ENCODE data around the gene KRTAP5-5.

DNA sequence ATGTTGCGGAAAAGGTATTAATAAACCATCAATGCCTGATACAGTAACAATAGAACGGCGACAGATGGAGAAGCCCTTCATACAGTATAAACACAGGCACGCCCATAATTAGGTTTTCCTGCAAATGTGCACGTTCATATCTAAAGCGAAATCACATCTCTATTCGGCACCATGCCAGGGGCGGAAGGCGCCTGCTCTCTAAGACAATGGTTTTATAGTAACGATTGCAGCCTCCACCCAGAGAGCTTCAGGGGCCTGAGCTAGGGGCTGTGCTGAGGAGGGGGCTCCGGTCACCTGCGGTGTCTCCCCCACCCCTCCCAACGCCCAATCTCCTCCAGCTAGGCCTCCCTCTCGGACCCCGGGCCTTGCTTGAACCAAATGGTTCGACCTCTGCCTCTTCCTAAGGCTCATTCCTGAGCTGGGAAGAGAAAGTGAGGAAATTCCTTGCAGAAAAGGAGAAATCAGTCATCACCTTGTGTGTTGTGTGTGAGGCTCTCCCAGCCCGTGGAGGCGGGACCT, 9.6 kb downstream of the KRTAP5-5 start:
- TF ChIP-seq CTCF (IDR thresholded peaks at IDR 0.05) = no peak
- TF ChIP-seq POLR2A (IDR thresholded peaks at IDR 0.05) = no peak
- TF ChIP-seq POLR2AphosphoS5 (IDR thresholded peaks at IDR 0.05) = no peak

Data from prostate gland (tissue), 2 donors.